HepG2 (cell line): ENCODE measurements around the gene ATP23. TPM values are rescaled to one million over a fixed set of nuclear protein-coding genes. Genes with fewer than 3 reads are reported as not detected.

Source experiments
- FOXP1 ChIP-seq, 2 experiments: fragments of 450-650 bp in 1 of 2; IDR thresholded peaks; 2 replicates each; pipeline ENCODE4 v1.6.1; 2017 to 2018; ENCODE audit warnings: antibody characterized with exemption in 1 of 2
- KDM4B ChIP-seq: sonication (generic); formaldehyde crosslinking; IDR thresholded peaks from 2 replicates; pipeline ENCODE4 v1.4.0; 2020; ENCODE audit warnings: missing genetic modification reagents
- KLF13 ChIP-seq: sonication (generic); formaldehyde crosslinking; IDR thresholded peaks from 2 replicates; pipeline ENCODE4 v1.4.0; 2020; ENCODE audit warnings: mild to moderate bottlenecking, missing genetic modification reagents
- MAFF ChIP-seq: IDR thresholded peaks from 2 replicates; pipeline ENCODE4 v1.6.1; 2011; ENCODE audit warnings: low read depth, low read length, improper control_type of control experiment
- ONECUT2 ChIP-seq: sonication (generic); formaldehyde crosslinking; IDR thresholded peaks from 2 replicates; pipeline ENCODE4 v1.4.0; 2020; ENCODE audit warnings: missing genetic modification reagents
- SATB2 ChIP-seq: sonication (generic); formaldehyde crosslinking; IDR thresholded peaks from 2 replicates; pipeline ENCODE4 v1.5.0; 2020; ENCODE audit warnings: missing genetic modification reagents
- U2AF1 ChIP-seq: fragments of 200-400 bp; formaldehyde crosslinking; optimal IDR thresholded peaks from 2 replicates; pipeline ENCODE3; 2017; ENCODE audit warnings: mild to moderate bottlenecking, low read depth, low read length
- ZC3H4 ChIP-seq: sonication (generic); formaldehyde crosslinking; IDR thresholded peaks from 2 replicates; pipeline ENCODE4 v1.4.0; 2020; ENCODE audit warnings: missing genetic modification reagents, borderline replicate concordance
- ZFY ChIP-seq: sonication (generic); formaldehyde crosslinking; IDR thresholded peaks from 2 replicates; pipeline ENCODE4 v1.4.0; 2020; ENCODE audit warnings: missing genetic modification reagents
- ZNF160 ChIP-seq: sonication (generic); formaldehyde crosslinking; IDR thresholded peaks from 2 replicates; pipeline ENCODE4 v1.8.0; 2022; ENCODE audit warnings: mild to moderate bottlenecking, inconsistent platforms, missing genetic modification reagents
- ZNF180 ChIP-seq: sonication (generic); formaldehyde crosslinking; IDR thresholded peaks from 2 replicates; pipeline ENCODE4 v1.4.0; 2020; ENCODE audit warnings: low read depth, missing genetic modification reagents, borderline replicate concordance
- ZNF572 ChIP-seq: sonication (generic); formaldehyde crosslinking; IDR thresholded peaks from 2 replicates; pipeline ENCODE4 v1.5.1; 2020; ENCODE audit warnings: mild to moderate bottlenecking, missing genetic modification reagents
- ZNF761 ChIP-seq: sonication (generic); formaldehyde crosslinking; conservative IDR thresholded peaks from 2 replicates; pipeline ENCODE4 v1.4.0; 2020; ENCODE audit warnings: mild to moderate bottlenecking, missing genetic modification reagents
- polyA plus RNA-seq, 8 experiments: library from polyadenylated mRNA; depleted of rRNA in 3 of 8; stranded (reverse) in 7 of 8; unstranded in 1 of 8; fragments of >200 nt; fragmentation: Illumina TruSeq in 4 of 8; extraction: Trizol in 4 of 8; gene quantifications; 2 replicates each; pipeline versions ENCODE4 v1.2.1 to v1.2.3, GENCODE V29; 2011 to 2016; ENCODE audit warnings: low read depth in 4 of 8, missing spikeins in 1 of 8, mixed read lengths in 1 of 8; ENCODE audit not compliant: insufficient read depth in 1 of 8
- total RNA-seq, 5 experiments: library from RNA; depleted of rRNA; stranded (reverse); fragments of >200 nt; fragmentation: Illumina TruSeq; extraction: Trizol; gene quantifications; 2 replicates each; pipeline ENCODE4 v1.2.3, GENCODE V29; 2016; ENCODE audit warnings: low read depth in 1 of 5
- TF ChIP-seq, protein P1 (sequence below): sonication (generic); formaldehyde crosslinking; IDR thresholded peaks from 2 replicates; pipeline ENCODE4 v1.5.1; 2020; ENCODE audit warnings: mild to moderate bottlenecking, missing genetic modification reagents, moderate library complexity
- TF ChIP-seq, protein P2 (sequence below): sonication (generic); formaldehyde crosslinking; IDR thresholded peaks from 2 replicates; pipeline ENCODE4 v1.5.0; 2020; ENCODE audit warnings: mild to moderate bottlenecking, missing genetic modification reagents, moderate library complexity
- TF ChIP-seq, protein P3 (sequence below): sonication (generic); formaldehyde crosslinking; IDR thresholded peaks from 2 replicates; pipeline ENCODE4 v1.4.0; 2020; ENCODE audit warnings: missing genetic modification reagents
- TF ChIP-seq, protein P4 (sequence below): sonication (generic); formaldehyde crosslinking; IDR thresholded peaks from 2 replicates; pipeline ENCODE4 v1.8.0; 2022; ENCODE audit warnings: mild to moderate bottlenecking, missing genetic modification reagents, moderate library complexity
- TF ChIP-seq, protein P5 (sequence below): sonication (generic); formaldehyde crosslinking; IDR thresholded peaks from 2 replicates; pipeline ENCODE4 v1.5.0; 2020; ENCODE audit warnings: mild to moderate bottlenecking, missing genetic modification reagents

Gene ATP23
- total and polyA plus RNA-seq, 2 of the 13 experiments (the other 11 are each of a cell fraction or from before 2014, with no cell fraction given): 12.1 to 14.7 TPM

DNA sequence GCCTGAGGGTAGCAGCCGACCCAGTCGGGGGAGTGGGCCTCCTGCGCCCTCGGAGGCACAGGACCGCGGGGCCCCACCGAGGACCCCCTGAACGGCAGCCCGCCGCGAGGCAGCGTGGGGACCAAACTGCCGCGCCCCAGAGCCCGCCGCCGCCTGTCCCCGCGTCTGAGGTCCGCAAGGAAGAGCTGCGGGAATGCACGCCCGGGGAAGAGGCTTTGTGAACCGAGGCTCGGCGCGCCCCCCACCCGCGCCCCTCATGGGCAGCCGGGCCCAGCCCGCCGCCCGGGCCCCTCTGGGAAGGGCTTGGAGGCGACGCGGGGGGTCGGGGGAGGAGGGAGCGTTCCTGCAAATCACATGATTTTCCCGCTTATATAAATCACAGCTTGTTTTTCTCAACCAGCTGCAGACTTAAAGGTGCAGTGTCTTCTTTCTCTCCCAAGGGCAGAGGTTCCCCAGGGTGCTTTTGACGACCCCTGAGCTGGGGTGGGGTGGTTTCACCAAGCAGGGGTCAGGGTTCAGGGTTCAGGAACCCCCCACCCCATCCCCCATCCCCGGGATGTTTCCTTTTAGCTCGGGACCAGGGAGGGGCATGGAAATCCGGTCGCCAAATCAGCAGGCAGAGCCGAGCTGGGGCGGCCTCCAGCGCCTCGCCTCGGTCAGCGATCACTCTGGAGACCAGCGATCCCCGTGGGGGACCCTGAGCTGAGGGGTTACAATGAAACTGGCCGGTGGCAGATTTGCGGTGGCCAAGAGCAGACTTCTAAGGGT lies 44.7 kb upstream of the ATP23 start (continued):
- TF ChIP-seq KLF13 (CRISPR knock-in tag) (no peak), ZNF180 (CRISPR knock-in tag) (no peak), U2AF1 (no peak), ZNF761 (no peak), SATB2 (CRISPR knock-in tag) (no peak), ZNF160 (CRISPR knock-in tag) (no peak), ZC3H4 (CRISPR knock-in tag) (no peak), KDM4B (no peak), MAFF (no peak), ZFY (CRISPR knock-in tag) (no peak), FOXP1 (IDR thresholded peaks at IDR 0.05) (no peak), FOXP1 (CRISPR knock-in tag; IDR thresholded peaks at IDR 0.05) (no peak), ZNF572 (no peak), ONECUT2 (CRISPR knock-in tag) (no peak)
- TF ChIP-seq, protein P1, sequence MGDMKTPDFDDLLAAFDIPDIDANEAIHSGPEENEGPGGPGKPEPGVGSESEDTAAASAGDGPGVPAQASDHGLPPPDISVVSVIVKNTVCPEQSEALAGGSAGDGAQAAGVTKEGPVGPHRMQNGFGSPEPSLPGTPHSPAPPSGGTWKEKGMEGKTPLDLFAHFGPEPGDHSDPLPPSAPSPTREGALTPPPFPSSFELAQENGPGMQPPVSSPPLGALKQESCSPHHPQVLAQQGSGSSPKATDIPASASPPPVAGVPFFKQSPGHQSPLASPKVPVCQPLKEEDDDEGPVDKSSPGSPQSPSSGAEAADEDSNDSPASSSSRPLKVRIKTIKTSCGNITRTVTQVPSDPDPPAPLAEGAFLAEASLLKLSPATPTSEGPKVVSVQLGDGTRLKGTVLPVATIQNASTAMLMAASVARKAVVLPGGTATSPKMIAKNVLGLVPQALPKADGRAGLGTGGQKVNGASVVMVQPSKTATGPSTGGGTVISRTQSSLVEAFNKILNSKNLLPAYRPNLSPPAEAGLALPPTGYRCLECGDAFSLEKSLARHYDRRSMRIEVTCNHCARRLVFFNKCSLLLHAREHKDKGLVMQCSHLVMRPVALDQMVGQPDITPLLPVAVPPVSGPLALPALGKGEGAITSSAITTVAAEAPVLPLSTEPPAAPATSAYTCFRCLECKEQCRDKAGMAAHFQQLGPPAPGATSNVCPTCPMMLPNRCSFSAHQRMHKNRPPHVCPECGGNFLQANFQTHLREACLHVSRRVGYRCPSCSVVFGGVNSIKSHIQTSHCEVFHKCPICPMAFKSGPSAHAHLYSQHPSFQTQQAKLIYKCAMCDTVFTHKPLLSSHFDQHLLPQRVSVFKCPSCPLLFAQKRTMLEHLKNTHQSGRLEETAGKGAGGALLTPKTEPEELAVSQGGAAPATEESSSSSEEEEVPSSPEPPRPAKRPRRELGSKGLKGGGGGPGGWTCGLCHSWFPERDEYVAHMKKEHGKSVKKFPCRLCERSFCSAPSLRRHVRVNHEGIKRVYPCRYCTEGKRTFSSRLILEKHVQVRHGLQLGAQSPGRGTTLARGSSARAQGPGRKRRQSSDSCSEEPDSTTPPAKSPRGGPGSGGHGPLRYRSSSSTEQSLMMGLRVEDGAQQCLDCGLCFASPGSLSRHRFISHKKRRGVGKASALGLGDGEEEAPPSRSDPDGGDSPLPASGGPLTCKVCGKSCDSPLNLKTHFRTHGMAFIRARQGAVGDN: peak; percentile 41
- TF ChIP-seq, protein P2, sequence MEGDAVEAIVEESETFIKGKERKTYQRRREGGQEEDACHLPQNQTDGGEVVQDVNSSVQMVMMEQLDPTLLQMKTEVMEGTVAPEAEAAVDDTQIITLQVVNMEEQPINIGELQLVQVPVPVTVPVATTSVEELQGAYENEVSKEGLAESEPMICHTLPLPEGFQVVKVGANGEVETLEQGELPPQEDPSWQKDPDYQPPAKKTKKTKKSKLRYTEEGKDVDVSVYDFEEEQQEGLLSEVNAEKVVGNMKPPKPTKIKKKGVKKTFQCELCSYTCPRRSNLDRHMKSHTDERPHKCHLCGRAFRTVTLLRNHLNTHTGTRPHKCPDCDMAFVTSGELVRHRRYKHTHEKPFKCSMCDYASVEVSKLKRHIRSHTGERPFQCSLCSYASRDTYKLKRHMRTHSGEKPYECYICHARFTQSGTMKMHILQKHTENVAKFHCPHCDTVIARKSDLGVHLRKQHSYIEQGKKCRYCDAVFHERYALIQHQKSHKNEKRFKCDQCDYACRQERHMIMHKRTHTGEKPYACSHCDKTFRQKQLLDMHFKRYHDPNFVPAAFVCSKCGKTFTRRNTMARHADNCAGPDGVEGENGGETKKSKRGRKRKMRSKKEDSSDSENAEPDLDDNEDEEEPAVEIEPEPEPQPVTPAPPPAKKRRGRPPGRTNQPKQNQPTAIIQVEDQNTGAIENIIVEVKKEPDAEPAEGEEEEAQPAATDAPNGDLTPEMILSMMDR (CRISPR knock-in tag): peak; percentile 65
- TF ChIP-seq, protein P3, sequence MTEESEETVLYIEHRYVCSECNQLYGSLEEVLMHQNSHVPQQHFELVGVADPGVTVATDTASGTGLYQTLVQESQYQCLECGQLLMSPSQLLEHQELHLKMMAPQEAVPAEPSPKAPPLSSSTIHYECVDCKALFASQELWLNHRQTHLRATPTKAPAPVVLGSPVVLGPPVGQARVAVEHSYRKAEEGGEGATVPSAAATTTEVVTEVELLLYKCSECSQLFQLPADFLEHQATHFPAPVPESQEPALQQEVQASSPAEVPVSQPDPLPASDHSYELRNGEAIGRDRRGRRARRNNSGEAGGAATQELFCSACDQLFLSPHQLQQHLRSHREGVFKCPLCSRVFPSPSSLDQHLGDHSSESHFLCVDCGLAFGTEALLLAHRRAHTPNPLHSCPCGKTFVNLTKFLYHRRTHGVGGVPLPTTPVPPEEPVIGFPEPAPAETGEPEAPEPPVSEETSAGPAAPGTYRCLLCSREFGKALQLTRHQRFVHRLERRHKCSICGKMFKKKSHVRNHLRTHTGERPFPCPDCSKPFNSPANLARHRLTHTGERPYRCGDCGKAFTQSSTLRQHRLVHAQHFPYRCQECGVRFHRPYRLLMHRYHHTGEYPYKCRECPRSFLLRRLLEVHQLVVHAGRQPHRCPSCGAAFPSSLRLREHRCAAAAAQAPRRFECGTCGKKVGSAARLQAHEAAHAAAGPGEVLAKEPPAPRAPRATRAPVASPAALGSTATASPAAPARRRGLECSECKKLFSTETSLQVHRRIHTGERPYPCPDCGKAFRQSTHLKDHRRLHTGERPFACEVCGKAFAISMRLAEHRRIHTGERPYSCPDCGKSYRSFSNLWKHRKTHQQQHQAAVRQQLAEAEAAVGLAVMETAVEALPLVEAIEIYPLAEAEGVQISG (CRISPR knock-in tag): no peak
- TF ChIP-seq, protein P4, sequence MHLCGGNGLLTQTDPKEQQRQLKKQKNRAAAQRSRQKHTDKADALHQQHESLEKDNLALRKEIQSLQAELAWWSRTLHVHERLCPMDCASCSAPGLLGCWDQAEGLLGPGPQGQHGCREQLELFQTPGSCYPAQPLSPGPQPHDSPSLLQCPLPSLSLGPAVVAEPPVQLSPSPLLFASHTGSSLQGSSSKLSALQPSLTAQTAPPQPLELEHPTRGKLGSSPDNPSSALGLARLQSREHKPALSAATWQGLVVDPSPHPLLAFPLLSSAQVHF: no peak
- TF ChIP-seq, protein P5, sequence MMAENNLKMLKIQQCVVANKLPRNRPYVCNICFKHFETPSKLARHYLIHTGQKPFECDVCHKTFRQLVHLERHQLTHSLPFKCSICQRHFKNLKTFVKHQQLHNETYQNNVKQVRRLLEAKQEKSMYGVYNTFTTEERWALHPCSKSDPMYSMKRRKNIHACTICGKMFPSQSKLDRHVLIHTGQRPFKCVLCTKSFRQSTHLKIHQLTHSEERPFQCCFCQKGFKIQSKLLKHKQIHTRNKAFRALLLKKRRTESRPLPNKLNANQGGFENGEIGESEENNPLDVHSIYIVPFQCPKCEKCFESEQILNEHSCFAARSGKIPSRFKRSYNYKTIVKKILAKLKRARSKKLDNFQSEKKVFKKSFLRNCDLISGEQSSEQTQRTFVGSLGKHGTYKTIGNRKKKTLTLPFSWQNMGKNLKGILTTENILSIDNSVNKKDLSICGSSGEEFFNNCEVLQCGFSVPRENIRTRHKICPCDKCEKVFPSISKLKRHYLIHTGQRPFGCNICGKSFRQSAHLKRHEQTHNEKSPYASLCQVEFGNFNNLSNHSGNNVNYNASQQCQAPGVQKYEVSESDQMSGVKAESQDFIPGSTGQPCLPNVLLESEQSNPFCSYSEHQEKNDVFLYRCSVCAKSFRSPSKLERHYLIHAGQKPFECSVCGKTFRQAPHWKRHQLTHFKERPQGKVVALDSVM (CRISPR knock-in tag): no peak
